Measurements from ENCODE around the gene SNX10.
"Not testable (repeated sequence)": the region's sequence is repeated elsewhere in the genome, so short reads cannot be mapped to it uniquely, and the experiment has no call there.

The SNX10 gene

GRCh38 chr7:26291699-26292538 lies at the start of gene SNX10:
TSS of gene SNX10 (plus strand) at chr7:26291862. CDS start at chr7:26346443, 54,581 bp downstream.
- no peak for DNase-seq (ENCODE audit: low spot score)

- no peak for DNase-seq (ENCODE audit: low spot score)
Observed at GRCh38 chr7:26245150-26245549, 46.5 kb upstream of the SNX10 start.

GRCh38 chr7:26250239-26250638 lies 41.4 kb upstream of the SNX10 start:
- no peak for DNase-seq (ENCODE audit: low spot score)

- DNase-seq (ENCODE audit: low spot score), result not testable (repeated sequence)
Observed at GRCh38 chr7:26261866-26262265, 29.8 kb upstream of the SNX10 start.

- no peak for DNase-seq (ENCODE audit: low spot score)
Observed at GRCh38 chr7:26265065-26265464, 26.6 kb upstream of the SNX10 start.

GRCh38 chr7:26265499-26266075 lies 26.1 kb upstream of the SNX10 start:
- DNase-seq (ENCODE audit: low spot score), result no peak

GRCh38 chr7:26267601-26268166 lies 24.0 kb upstream of the SNX10 start:
- no peak for DNase-seq (ENCODE audit: low spot score)

- DNase-seq (ENCODE audit: low spot score), result no peak
Observed at GRCh38 chr7:26275213-26275612, 16.4 kb upstream of the SNX10 start.

- no peak for DNase-seq (ENCODE audit: low spot score)
Observed at GRCh38 chr7:26278770-26279169, 12.9 kb upstream of the SNX10 start.

GRCh38 chr7:26279405-26279804 lies 12.3 kb upstream of the SNX10 start:
- no peak for DNase-seq (ENCODE audit: low spot score)

- DNase-seq (ENCODE audit: low spot score), result no peak
Observed at GRCh38 chr7:26280097-26280496, 11.6 kb upstream of the SNX10 start.

- DNase-seq (ENCODE audit: low spot score), result no peak
Observed at GRCh38 chr7:26280723-26281122, 10.9 kb upstream of the SNX10 start.

GRCh38 chr7:26284477-26284876 lies 7.2 kb upstream of the SNX10 start:
- no peak for DNase-seq (ENCODE audit: low spot score)

- DNase-seq (ENCODE audit: low spot score), result no peak
Observed at GRCh38 chr7:26284995-26285632, 6.5 kb upstream of the SNX10 start.

GRCh38 chr7:26286157-26286556 lies 5.5 kb upstream of the SNX10 start:
- no peak for DNase-seq (ENCODE audit: low spot score)

- not testable (repeated sequence) for DNase-seq (ENCODE audit: low spot score)
Observed at GRCh38 chr7:26288126-26288525, 3.5 kb upstream of the SNX10 start.

- DNase-seq (ENCODE audit: low spot score), result no peak
Observed at GRCh38 chr7:26291251-26291650, 411 bp upstream of the SNX10 start.

- DNase-seq (ENCODE audit: low spot score), result no peak
Observed at GRCh38 chr7:26292768-26293560, 1.3 kb downstream of the SNX10 start.

- DNase-seq (ENCODE audit: low spot score), result no peak
Observed at GRCh38 chr7:26293569-26294308, 2.1 kb downstream of the SNX10 start.

GRCh38 chr7:26295015-26295414 lies 3.4 kb downstream of the SNX10 start:
- no peak for DNase-seq (ENCODE audit: low spot score)

- DNase-seq (ENCODE audit: low spot score), result no peak
Observed at GRCh38 chr7:26295586-26295985, 3.9 kb downstream of the SNX10 start.
